Ascending aorta (tissue), 2 donors: ENCODE measurements around the gene EGLN2. TPM values are rescaled to one million over a fixed set of nuclear protein-coding genes. Genes with fewer than 3 reads are reported as not detected.

Experiments used
- DNase-seq, 2 donors: peaks; one replicate each; pipeline ENCODE4 v3.0.0-alpha.2; 2019; ENCODE audit warnings: low spot score in 2 of 2
- H3K27ac ChIP-seq, 2 donors: fragments of 200-600 bp; sonication (generic); one replicate each; pipeline ENCODE4 v1.5.1; 2016 to 2017; ENCODE audit warnings: mild to moderate bottlenecking in 1 of 2
- H3K27me3 ChIP-seq: fragments of 200-600 bp; sonication (generic); one replicate; pipeline ENCODE4 v1.5.1; 2017
- H3K36me3 ChIP-seq, 2 donors: fragments of 200-600 bp; sonication (generic); one replicate each; pipeline ENCODE4 v1.5.1; 2016
- H3K4me1 ChIP-seq, 2 donors: fragments of 200-600 bp; sonication (generic); one replicate each; pipeline ENCODE4 v1.5.1; 2016 to 2017; ENCODE audit warnings: mild to moderate bottlenecking in 1 of 2
- H3K4me3 ChIP-seq, 2 donors: fragments of 200-600 bp; sonication (generic); one replicate each; pipeline ENCODE4 v1.5.1; 2016 to 2017; ENCODE audit warnings: mild to moderate bottlenecking in 1 of 2
- H3K9me3 ChIP-seq, 2 donors: fragments of 200-600 bp; sonication (generic); one replicate each; pipeline ENCODE4 v1.5.1; 2016
- CTCF ChIP-seq, 3 experiments: fragments of 200-600 bp in 2 of 3; fragments of 450-650 bp in 1 of 3; sonication (generic) in 2 of 3; IDR thresholded peaks; one replicate each; pipeline ENCODE4 v1.5.1; 2016 to 2019; ENCODE audit warnings: antibody characterized with exemption in 3 of 3, mild to moderate bottlenecking in 1 of 3, moderate library complexity in 1 of 3
- intact Hi-C: fragments of 100-400 bp; cut with DNase I; formaldehyde crosslinking; loops from one replicate; pipeline ENCODE4 v1.15.1; 2023
- total RNA-seq: library from RNA; depleted of rRNA; stranded (reverse); fragments of >200 nt; gene quantifications from one replicate; pipeline ENCODE4 v1.1.0, GENCODE V29; 2016

Gene EGLN2
- total RNA-seq, 1 donor from 2014 or later = 149 TPM

- no peaks in the 10 kb centered on the region for H3K27me3 ChIP-seq
- intact Hi-C loops = no loop called here
- H3K9me3 ChIP-seq = no peaks in the 10 kb centered on the region
- peaks cover 8 to 20% of the 10 kb centered on the region in 2 donors for H3K36me3 ChIP-seq
- H3K4me3 ChIP-seq = peak overlapping the region; percentile 93 to 99
- no peak for DNase-seq
- peak overlapping the region; percentile 77 to 90 for H3K27ac ChIP-seq
- no peak for TF ChIP-seq CTCF (IDR thresholded peaks at IDR 0.05)
- H3K4me1 ChIP-seq = peaks cover 40 to 62% of the 10 kb centered on the region in 2 donors
Measured at GRCh38 chr19:40801426-40802299, 2.7 kb downstream of the EGLN2 start.

GRCh38 chr19:40802300-40803169 lies 3.5 kb downstream of the EGLN2 start:
- Histone ChIP-seq H3K9me3 (no peaks in the 10 kb centered on the region), H3K36me3 (peaks cover 11 to 25% of the 10 kb centered on the region in 2 donors), H3K27me3 (no peaks in the 10 kb centered on the region), H3K4me3 (peak overlapping the region; percentile 24 to 99), H3K27ac (peak overlapping the region; percentile 77 to 90), H3K4me1 (peaks cover 40 to 66% of the 10 kb centered on the region in 2 donors)
- DNase-seq = no peak
- intact Hi-C loops = no loop called here
- TF ChIP-seq CTCF (IDR thresholded peaks at IDR 0.05) = no peak

DNA sequence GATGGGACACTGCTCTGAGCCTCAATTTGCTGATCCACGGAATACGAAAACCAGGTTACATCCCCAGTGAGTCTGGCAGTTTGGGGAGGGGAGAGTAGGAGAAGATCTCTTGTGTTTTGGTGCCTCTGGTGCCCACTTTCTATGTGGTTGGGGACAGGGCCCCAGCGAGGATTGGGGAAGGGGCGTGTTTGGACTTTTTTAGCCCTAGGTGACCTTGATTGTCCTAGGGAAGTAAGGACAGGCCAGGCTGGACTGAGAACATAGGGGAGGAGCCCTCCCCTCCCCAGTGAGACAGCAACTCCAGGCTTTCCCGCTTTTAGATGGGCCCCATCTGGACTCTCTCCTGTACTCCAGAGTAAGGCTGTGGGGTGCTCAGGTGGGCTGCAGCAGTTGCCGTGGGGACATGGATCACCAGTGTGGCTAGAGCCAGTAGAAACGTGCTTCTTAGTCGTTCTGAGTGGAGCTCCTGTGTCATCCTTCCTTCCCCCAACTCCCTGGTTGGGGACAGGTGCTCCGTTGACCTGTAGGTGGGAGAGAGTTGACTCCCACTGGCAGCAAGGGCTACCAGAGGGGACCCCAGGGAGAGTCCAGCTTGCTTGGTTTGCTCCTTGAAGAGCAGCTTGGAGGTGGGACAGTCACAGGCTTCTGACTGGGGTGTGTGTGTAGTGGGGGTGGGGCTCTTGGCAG lies 4.3 kb downstream of the EGLN2 start:
- H3K27ac ChIP-seq = peak overlapping the region; percentile 77 to 90
- peaks cover 19 to 33% of the 10 kb centered on the region in 2 donors for H3K36me3 ChIP-seq
- intact Hi-C loops = no loop called here
- no peaks in the 10 kb centered on the region for H3K27me3 ChIP-seq
- peak overlapping the region; percentile 24 to 99 for H3K4me3 ChIP-seq
- peaks cover 40 to 61% of the 10 kb centered on the region in 2 donors for H3K4me1 ChIP-seq
- DNase-seq = no peak
- no peak for TF ChIP-seq CTCF (IDR thresholded peaks at IDR 0.05)
- no peaks in the 10 kb centered on the region for H3K9me3 ChIP-seq

DNA sequence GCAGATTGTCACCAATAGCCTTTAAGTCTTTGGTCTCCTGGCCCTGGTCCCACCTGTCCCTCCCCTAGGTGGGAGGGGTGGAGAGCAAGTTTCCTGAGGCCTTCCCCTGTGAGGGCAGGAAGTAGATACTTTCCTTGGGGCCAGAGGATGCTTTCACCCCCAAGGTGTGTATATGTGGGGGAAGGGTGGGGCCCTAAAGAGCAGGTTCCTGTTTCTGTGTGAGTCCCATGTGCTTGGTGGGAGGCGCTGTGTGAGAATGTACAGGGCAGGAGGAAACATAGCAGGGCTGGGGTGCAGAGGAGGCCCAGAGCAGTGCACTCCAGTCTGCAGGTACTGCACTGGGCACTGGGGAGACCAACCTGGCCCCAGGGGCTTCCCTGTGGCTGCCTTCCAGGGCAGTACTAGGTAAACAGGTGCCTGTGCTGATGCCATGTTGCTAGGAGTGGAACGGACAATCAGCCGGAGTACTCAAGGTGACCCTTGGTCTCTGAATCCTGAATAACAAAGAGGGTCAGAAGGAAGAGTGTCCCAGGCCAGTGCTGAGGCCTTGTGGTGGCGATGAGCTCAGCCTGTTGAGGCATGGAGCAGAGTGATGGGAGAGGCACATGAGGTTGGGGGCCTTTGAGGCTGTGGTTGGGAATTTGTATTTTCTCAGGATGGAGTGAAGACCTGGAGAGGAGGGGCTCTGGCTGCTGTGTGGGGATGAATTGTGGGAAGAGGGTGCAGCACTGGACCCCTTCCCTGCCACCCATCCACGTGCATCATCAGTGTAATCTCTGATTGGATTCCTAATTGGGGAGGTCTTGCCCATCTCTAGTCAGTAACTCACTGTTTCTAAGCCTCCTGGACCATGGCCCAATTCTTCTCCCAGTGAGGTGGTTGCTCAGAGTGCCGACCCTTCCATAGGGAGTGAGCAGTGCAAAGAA lies 5.1 kb downstream of the EGLN2 start:
- Histone ChIP-seq H3K27me3 (no peaks in the 10 kb centered on the region), H3K4me3 (peak overlapping the region in 1 of 2 donors; percentile 99), H3K27ac (peak overlapping the region; percentile 77 to 90), H3K4me1 (peaks cover 40 to 61% of the 10 kb centered on the region in 2 donors), H3K36me3 (peaks cover 21 to 40% of the 10 kb centered on the region in 2 donors), H3K9me3 (no peaks in the 10 kb centered on the region)
- DNase-seq = no peak
- intact Hi-C loops = no loop called here
- no peak for TF ChIP-seq CTCF (IDR thresholded peaks at IDR 0.05)
